ENCODE measurements around the gene URAD.

GRCh38 chr13:27965343-27965739, 23.2 kb downstream of the URAD start:
- TF ChIP-seq POLR2A (IDR thresholded peaks at IDR 0.05; ENCODE audit: low read depth, low read length) (no peak), POLR2AphosphoS5 (IDR thresholded peaks at IDR 0.05; ENCODE audit: low read depth, low read length) (no peak)
